Upper lobe of left lung (tissue), 6 donors: ENCODE results near the gene NAA40. TPM values are rescaled to one million over a fixed set of nuclear protein-coding genes. Genes with fewer than 3 reads are reported as not detected.

Experiments
- ATAC-seq, 2 donors: fragments of 200-7000 bp; cut with Tn5 transposase; one replicate each; pipeline ENCODE4 v1.9.1; 2022; ENCODE audit warnings: mild to moderate bottlenecking in 2 of 2, moderate library complexity in 2 of 2; ENCODE audit not compliant: low FRiP score in 2 of 2
- DNase-seq, 2 donors: peaks; one replicate each; pipeline ENCODE4 v3.0.0-alpha.2; 2019 to 2020
- H3K27ac ChIP-seq, 4 donors: fragments of 200-600 bp; sonication (generic); one replicate each; pipeline ENCODE4 v1.5.1; 2016 to 2019
- H3K27me3 ChIP-seq, 4 donors: fragments of 200-600 bp; sonication (generic); one replicate each; pipeline ENCODE4 v1.5.1; 2017 to 2019
- H3K36me3 ChIP-seq, 4 donors: fragments of 200-600 bp; sonication (generic); one replicate each; pipeline ENCODE4 v1.5.1; 2016 to 2019
- H3K4me1 ChIP-seq, 4 donors: fragments of 200-600 bp; sonication (generic); one replicate each; pipeline ENCODE4 v1.5.1; 2018 to 2019
- H3K4me3 ChIP-seq, 4 donors: fragments of 200-600 bp; sonication (generic); one replicate each; pipeline ENCODE4 v1.5.1; 2017 to 2019; ENCODE audit warnings: mild to moderate bottlenecking in 2 of 4, moderate library complexity in 1 of 4
- H3K9me3 ChIP-seq, 4 donors: fragments of 200-600 bp; sonication (generic); one replicate each; pipeline ENCODE4 v1.5.1; 2018 to 2019
- CTCF ChIP-seq, 6 experiments: fragments of 450-650 bp in 4 of 6; fragments of 200-600 bp in 2 of 6; sonication (generic) in 2 of 6; IDR thresholded peaks; one replicate each; pipeline ENCODE4 v1.5.1; 2016 to 2019; ENCODE audit warnings: antibody characterized with exemption in 6 of 6
- EP300 ChIP-seq, 4 donors: sonication (generic); formaldehyde crosslinking; IDR thresholded peaks; one replicate each; pipeline ENCODE4 v1.5.1; 2017; ENCODE audit warnings: antibody characterized with exemption in 4 of 4, control low read depth in 2 of 4
- POLR2A ChIP-seq, 4 donors: fragments of 450-650 bp; IDR thresholded peaks; one replicate each; pipeline ENCODE4 v1.5.1; 2016 to 2017; ENCODE audit warnings: antibody characterized with exemption in 4 of 4, mild to moderate bottlenecking in 2 of 4
- POLR2AphosphoS5 ChIP-seq, 2 donors: sonication (generic); formaldehyde crosslinking; IDR thresholded peaks; one replicate each; pipeline ENCODE4 v1.5.1; 2017; ENCODE audit warnings: antibody characterized with exemption in 2 of 2
- WGBS, 2 donors: methylation state at CpG; one replicate each; pipeline ENCODE4 v1.1.5; 2017 to 2018; 5-methylcytosine and 5-hydroxymethylcytosine counted together
- total RNA-seq, 6 donors: library from RNA; depleted of rRNA in 4 of 6; stranded (reverse); fragments of >200 nt in 4 of 6; gene quantifications; one replicate each; pipeline versions ENCODE4 v1.1.0 to v1.2.1, GENCODE V29; 2016 to 2021
- donor health status: DM: no; HTN: no; CAD: no; lungs with moderate emphysema.
- donor health status: DM: no; HTN: yes; CAD: no; lungs with severe emphysema.

Gene NAA40
- total RNA-seq, 6 donors from 2014 or later, result 7.8 to 41.9 (median 16.5) TPM

- Histone ChIP-seq H3K36me3 (no peaks in the 10 kb centered on the region), H3K4me3 (peak overlapping the region in 3 of 4 donors; percentile 40 to 56 (median 55)), H3K27me3 (peaks cover 0 to 17% (median 0%) of the 10 kb centered on the region in 4 donors), H3K27ac (peak overlapping the region; percentile 15 to 76 (median 65)), H3K9me3 (no peaks in the 10 kb centered on the region), H3K4me1 (peaks cover 44 to 62% (median 50%) of the 10 kb centered on the region in 4 donors)
- 6 to 13% methylated on average over 1 to 43 of the region's 50 CpGs for WGBS, 2 donors
- no peak for TF ChIP-seq EP300 (IDR thresholded peaks at IDR 0.05)
- peak in 1 of 6 experiments; percentile 15 for TF ChIP-seq CTCF (IDR thresholded peaks at IDR 0.05)
- peak in 1 of 2 donors; percentile 34 for ATAC-seq
- peak; percentile 28 to 88 for DNase-seq
Observed at GRCh38 chr11:63917692-63918506, 20.9 kb upstream of the NAA40 start.

- TF ChIP-seq POLR2A (IDR thresholded peaks at IDR 0.05) (no peak), CTCF (IDR thresholded peaks at IDR 0.05) (no peak), EP300 (IDR thresholded peaks at IDR 0.05) (no peak), POLR2AphosphoS5 (IDR thresholded peaks at IDR 0.05) (no peak)
- peak overlapping the region; percentile 15 to 76 (median 65) for H3K27ac ChIP-seq
- ATAC-seq, result peak in 1 of 2 donors; percentile 2
- H3K36me3 ChIP-seq, result no peaks in the 10 kb centered on the region
- H3K9me3 ChIP-seq, result no peaks in the 10 kb centered on the region
- peaks cover 0 to 17% (median 0%) of the 10 kb centered on the region in 4 donors for H3K27me3 ChIP-seq
- 55% methylated on average over 7 to 9 of the region's 9 CpGs for WGBS, 2 donors
- DNase-seq, result no peak
- H3K4me3 ChIP-seq, result peak overlapping the region in 2 of 4 donors; percentile 27 to 35
- peaks cover 44 to 62% (median 50%) of the 10 kb centered on the region in 4 donors for H3K4me1 ChIP-seq
Observed at GRCh38 chr11:63918507-63919191, 20.2 kb upstream of the NAA40 start.

GRCh38 chr11:63919267-63920125, 19.3 kb upstream of the NAA40 start:
- Histone ChIP-seq H3K4me1 (peaks cover 44 to 62% (median 50%) of the 10 kb centered on the region in 4 donors), H3K27me3 (peaks cover 0 to 17% (median 0%) of the 10 kb centered on the region in 4 donors), H3K4me3 (peak overlapping the region in 3 of 4 donors; percentile 17 to 35 (median 27)), H3K27ac (peak overlapping the region in 3 of 4 donors; percentile 62 to 76 (median 68)), H3K9me3 (no peaks in the 10 kb centered on the region), H3K36me3 (no peaks in the 10 kb centered on the region)
- WGBS, 2 donors, result 18 to 37% methylated on average over 14 to 32 of the region's 41 CpGs
- ATAC-seq (peak in 1 of 2 donors; percentile 23), DNase-seq (peak in 1 of 2 donors; percentile 87)
- TF ChIP-seq POLR2A (IDR thresholded peaks at IDR 0.05), result no peak
- TF ChIP-seq POLR2AphosphoS5 (IDR thresholded peaks at IDR 0.05), result no peak
- TF ChIP-seq CTCF (IDR thresholded peaks at IDR 0.05), result no peak
- no peak for TF ChIP-seq EP300 (IDR thresholded peaks at IDR 0.05)

- Histone ChIP-seq H3K27me3 (peaks cover 0 to 17% (median 0%) of the 10 kb centered on the region in 4 donors), H3K4me1 (peaks cover 44 to 58% (median 48%) of the 10 kb centered on the region in 4 donors), H3K4me3 (no peak overlapping the region), H3K9me3 (no peaks in the 10 kb centered on the region), H3K36me3 (no peaks in the 10 kb centered on the region), H3K27ac (peak overlapping the region in 3 of 4 donors; percentile 11 to 76 (median 62))
- TF ChIP-seq CTCF (IDR thresholded peaks at IDR 0.05), result no peak
- ATAC-seq, result peak; percentile 37 to 46
- DNase-seq, result peak; percentile 42 to 88
- 53 to 55% methylated on average over 12 to 21 of the region's 22 CpGs for WGBS, 2 donors
Observed at GRCh38 chr11:63920126-63920938, 18.5 kb upstream of the NAA40 start.
